Neural progenitor cell (in vitro differentiated cells): Measurements from ENCODE around the gene PDK4. TPM values are rescaled to one million over a fixed set of nuclear protein-coding genes. Genes with fewer than 3 reads are reported as not detected.
A peak's percentile ranks its signal among the peaks of the same experiment; 100 is the strongest.

Experiments
- DNase-seq: peaks from one replicate; pipeline ENCODE4 v3.0.0-alpha.2; 2016; ENCODE audit warnings: low spot score
- H2AFZ ChIP-seq: fragments of 200-600 bp; sonication (generic); replicated peaks from 2 replicates; pipeline ENCODE4 v1.6.1; 2016; ENCODE audit warnings: antibody characterized with exemption
- H3F3A ChIP-seq: fragments of 200-600 bp; sonication (generic); 2 replicates; pipeline ENCODE4 v1.6.1; 2016; ENCODE audit warnings: antibody characterized with exemption, low read depth
- H3K27ac ChIP-seq: fragments of 200-600 bp; sonication (generic); 2 replicates; pipeline ENCODE4 v1.5.1; 2016; ENCODE audit warnings: mild to moderate bottlenecking
- H3K27me3 ChIP-seq: fragments of 200-600 bp; sonication (generic); 2 replicates; pipeline ENCODE4 v1.6.1; 2016; ENCODE audit warnings: mild to moderate bottlenecking, moderate library complexity
- H3K36me3 ChIP-seq: fragments of 200-600 bp; sonication (generic); 2 replicates; pipeline ENCODE4 v1.5.1; 2016
- H3K4me1 ChIP-seq: fragments of 200-600 bp; sonication (generic); 2 replicates; pipeline ENCODE4 v1.6.1; 2016; ENCODE audit warnings: mixed run types
- H3K4me2 ChIP-seq: fragments of 200-600 bp; sonication (generic); 2 replicates; pipeline ENCODE4 v1.6.1; 2016
- H3K4me3 ChIP-seq: fragments of 200-600 bp; sonication (generic); 2 replicates; pipeline ENCODE4 v1.5.1; 2016
- H3K79me2 ChIP-seq: fragments of 200-600 bp; sonication (generic); 2 replicates; pipeline ENCODE4 v1.6.1; 2016; ENCODE audit warnings: low read depth
- H3K9ac ChIP-seq: fragments of 200-600 bp; sonication (generic); 2 replicates; pipeline ENCODE4 v1.6.1; 2016
- H3K9me3 ChIP-seq: fragments of 200-600 bp; sonication (generic); 2 replicates; pipeline ENCODE4 v1.5.1; 2016; ENCODE audit warnings: low read depth
- H4K20me1 ChIP-seq: fragments of 200-600 bp; sonication (generic); 2 replicates; pipeline ENCODE4 v1.6.1; 2016; ENCODE audit warnings: low read depth
- H3K27ac Mint-ChIP-seq: 3 replicates; pipeline ENCODE4 v1.8.0; 2021; ENCODE audit warnings: mixed read lengths
- H3K27me3 Mint-ChIP-seq: 2 replicates; pipeline ENCODE4 v1.8.0; 2022; ENCODE audit warnings: low read depth, mild to moderate bottlenecking, inconsistent platforms, moderate library complexity, mixed read lengths; ENCODE audit not compliant: insufficient read depth
- H3K36me3 Mint-ChIP-seq: 3 replicates; pipeline ENCODE4 v1.8.0; 2021; ENCODE audit warnings: mixed read lengths
- H3K4me1 Mint-ChIP-seq: 3 replicates; pipeline ENCODE4 v1.8.0; 2021; ENCODE audit warnings: mixed read lengths
- H3K4me3 Mint-ChIP-seq: 3 replicates; pipeline ENCODE4 v1.8.0; 2021; ENCODE audit warnings: mild to moderate bottlenecking, moderate library complexity, mixed read lengths
- H3K9me3 Mint-ChIP-seq: 3 replicates; pipeline ENCODE4 v1.8.0; 2020; ENCODE audit warnings: mixed read lengths
- CTCF ChIP-seq: fragments of 200-600 bp; sonication (generic); IDR thresholded peaks from 2 replicates; pipeline ENCODE4 v1.5.1; 2017; ENCODE audit warnings: antibody characterized with exemption, mild to moderate bottlenecking
- EZH2 ChIP-seq: fragments of 200-600 bp; sonication (generic); IDR thresholded peaks from 2 replicates; pipeline ENCODE4 v1.6.1; 2017; ENCODE audit warnings: antibody characterized with exemption, mild to moderate bottlenecking, moderate library complexity
- EZH2phosphoT487 ChIP-seq: fragments of 200-600 bp; sonication (generic); IDR thresholded peaks from 2 replicates; pipeline ENCODE4 v1.6.1; 2017; ENCODE audit warnings: antibody characterized with exemption
- total RNA-seq: library from RNA; depleted of rRNA; stranded (reverse); fragments of >200 nt; gene quantifications from 2 replicates; pipeline ENCODE4 v1.2.3, GENCODE V29; 2015; ENCODE audit warnings: low replicate concordance

PDK4 gene
- total RNA-seq, 1 donor from 2014 or later: not detected

- Histone ChIP-seq H3K4me2 (no peak overlapping the region), H2AFZ (no peak overlapping the region), H3K27ac (no peak overlapping the region), H3K79me2 (no peaks in the 10 kb centered on the region), H3K4me3 (no peak overlapping the region), H3K4me1 (peaks cover 4% of the 10 kb centered on the region), H3K9me3 (no peaks in the 10 kb centered on the region), H3K36me3 (no peaks in the 10 kb centered on the region), H4K20me1 (no peaks in the 10 kb centered on the region), H3F3A (no peaks in the 10 kb centered on the region), H3K9ac (no peak overlapping the region), H3K27me3 (no peaks in the 10 kb centered on the region)
- Mint-ChIP-seq H3K4me3 (no peak overlapping the region), H3K27ac (no peak overlapping the region), H3K9me3 (no peaks in the 10 kb centered on the region), H3K36me3 (no peaks in the 10 kb centered on the region), H3K27me3 (no peaks in the 10 kb centered on the region), H3K4me1 (peaks cover 3% of the 10 kb centered on the region)
- TF ChIP-seq CTCF (no peak), EZH2 (no peak), EZH2phosphoT487 (no peak)
- DNase-seq: no peak
Measured at GRCh38 chr7:95543312-95543711, 53.0 kb downstream of the PDK4 start.

- Mint-ChIP-seq H3K9me3 (no peaks in the 10 kb centered on the region), H3K4me3 (no peak overlapping the region), H3K27ac (no peak overlapping the region), H3K27me3 (no peaks in the 10 kb centered on the region), H3K4me1 (peaks cover 1% of the 10 kb centered on the region), H3K36me3 (no peaks in the 10 kb centered on the region)
- no peaks in the 10 kb centered on the region for H3F3A ChIP-seq
- H3K4me1 ChIP-seq: peaks cover 4% of the 10 kb centered on the region
- no peaks in the 10 kb centered on the region for H3K36me3 ChIP-seq
- H3K4me2 ChIP-seq: no peak overlapping the region
- DNase-seq: no peak
- no peak overlapping the region for H3K9ac ChIP-seq
- TF ChIP-seq EZH2 (no peak), CTCF (no peak), EZH2phosphoT487 (no peak)
- H3K27me3 ChIP-seq: no peaks in the 10 kb centered on the region
- H2AFZ ChIP-seq: peak overlapping the region; percentile 60
- no peak overlapping the region for H3K4me3 ChIP-seq
- H3K27ac ChIP-seq: no peak overlapping the region
- no peaks in the 10 kb centered on the region for H3K79me2 ChIP-seq
- no peaks in the 10 kb centered on the region for H4K20me1 ChIP-seq
- H3K9me3 ChIP-seq: no peaks in the 10 kb centered on the region
Measured at GRCh38 chr7:95540366-95540765, 56.0 kb downstream of the PDK4 start.

- H3K9me3 ChIP-seq: no peaks in the 10 kb centered on the region
- H3K27me3 ChIP-seq: no peaks in the 10 kb centered on the region
- H4K20me1 ChIP-seq: no peaks in the 10 kb centered on the region
- Mint-ChIP-seq H3K27me3 (no peaks in the 10 kb centered on the region), H3K36me3 (no peaks in the 10 kb centered on the region), H3K27ac (no peak overlapping the region), H3K9me3 (no peaks in the 10 kb centered on the region), H3K4me1 (no peaks in the 10 kb centered on the region), H3K4me3 (no peak overlapping the region)
- no peaks in the 10 kb centered on the region for H3K36me3 ChIP-seq
- no peak overlapping the region for H3K27ac ChIP-seq
- no peak overlapping the region for H3K4me3 ChIP-seq
- no peak for DNase-seq
- H3F3A ChIP-seq: no peaks in the 10 kb centered on the region
- no peak overlapping the region for H2AFZ ChIP-seq
- no peak for TF ChIP-seq EZH2phosphoT487
- no peak for TF ChIP-seq CTCF
- TF ChIP-seq EZH2: no peak
- no peaks in the 10 kb centered on the region for H3K79me2 ChIP-seq
- H3K4me1 ChIP-seq: peaks cover 4% of the 10 kb centered on the region
- no peak overlapping the region for H3K9ac ChIP-seq
- H3K4me2 ChIP-seq: no peak overlapping the region
Measured at GRCh38 chr7:95539426-95539825, 56.9 kb downstream of the PDK4 start.
